ENCODE data around the gene PDE11A.

DNA sequence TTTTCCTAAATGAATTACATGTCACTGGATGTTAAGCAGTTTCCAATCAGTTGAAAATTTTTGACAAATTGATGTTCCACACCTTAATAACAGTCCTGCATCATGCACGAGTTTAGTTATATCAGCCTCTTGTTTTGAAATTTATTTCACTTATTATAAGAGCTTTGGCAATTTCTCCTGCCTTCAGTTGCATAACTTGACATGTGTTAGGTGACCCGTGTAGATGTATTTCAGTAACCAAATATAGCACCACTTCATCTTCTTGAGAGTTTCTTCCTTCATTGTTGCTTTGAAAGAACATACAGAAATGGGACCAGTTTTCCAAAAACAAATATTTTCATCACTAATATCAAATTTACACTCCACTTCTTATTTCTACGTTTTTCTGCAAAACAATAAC is 202.7 kb downstream of the PDE11A start:
- TF ChIP-seq CTCF (IDR thresholded peaks at IDR 0.05 in 4 of 5, conservative IDR thresholded peaks at IDR 0.05 in 1 of 5) (no peak), POLR2A (IDR thresholded peaks at IDR 0.05) (no peak)
